NT2/D1 (cell line): ENCODE results near the gene GRID2.

Source experiments
- SUZ12 ChIP-seq: IDR thresholded peaks from 2 replicates; pipeline ENCODE4 v1.6.1; 2011; ENCODE audit not compliant: insufficient read length, insufficient read depth; ENCODE audit errors: extremely low read depth
- YY1 ChIP-seq: IDR thresholded peaks from 2 replicates; pipeline ENCODE4 v1.6.1; 2011; ENCODE audit not compliant: insufficient read length, insufficient read depth
- ZNF274 ChIP-seq: IDR thresholded peaks from 2 replicates; pipeline ENCODE4 v1.6.1; 2011; ENCODE audit warnings: mild to moderate bottlenecking, low read depth, low read length

DNA sequence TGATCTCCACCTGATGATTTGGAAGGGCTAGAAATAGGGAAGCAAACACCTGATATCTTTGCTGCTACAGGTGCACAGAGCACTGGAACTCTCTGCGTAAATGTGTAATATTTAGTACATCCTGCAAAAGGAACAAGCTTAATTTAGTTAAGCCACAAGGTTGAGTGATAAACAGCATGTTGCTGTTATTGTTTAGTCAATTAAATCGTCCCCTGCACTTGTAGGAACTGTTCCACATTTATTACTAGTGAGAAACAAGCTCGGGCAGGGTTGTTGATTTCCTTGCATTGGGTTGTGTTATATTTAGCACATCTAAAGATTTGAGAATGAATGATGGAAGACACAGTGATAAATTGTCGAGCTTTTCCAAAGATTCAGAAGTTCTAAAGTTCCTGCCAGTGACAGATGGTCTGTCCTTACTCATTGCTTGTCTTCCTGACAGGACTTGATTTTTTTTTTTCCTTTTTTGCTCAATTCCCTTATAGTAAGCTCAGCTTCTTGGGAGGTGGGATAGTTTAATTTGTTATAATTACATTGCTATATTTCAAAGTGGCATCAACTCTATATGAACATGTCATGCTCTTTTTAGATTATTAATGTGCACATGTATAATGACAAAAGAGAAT, 897.8 kb downstream of the GRID2 start:
- TF ChIP-seq SUZ12 (no peak), YY1 (no peak), ZNF274 (no peak)
